CD14-positive monocyte (primary cell): ENCODE measurements around the gene ATRX. TPM values are rescaled to one million over a fixed set of nuclear protein-coding genes. Genes with fewer than 3 reads are reported as not detected.

Source experiments
- DNase-seq, 3 donors: peaks; one replicate each; pipeline ENCODE4 v3.0.0-alpha.2; 2011 to 2022
- H2AFZ ChIP-seq: 2 replicates; pipeline ENCODE4 v1.6.0; 2012; ENCODE audit warnings: mild to moderate bottlenecking, low read depth, low read length, inconsistent platforms; ENCODE audit not compliant: insufficient read depth, poor library complexity, severe bottlenecking
- H3K27ac ChIP-seq, 2 donors: 1 replicate in 1 of 2; 2 replicates in 1 of 2; pipeline ENCODE4 v1.5.1; 2012 to 2013; ENCODE audit warnings: low read length in 2 of 2, control low read depth in 1 of 2, inconsistent platforms in 1 of 2, low read depth in 1 of 2, mild to moderate bottlenecking in 1 of 2
- H3K27me3 ChIP-seq, 2 donors: one replicate each; pipeline versions ENCODE4 v1.6.0 to v1.6.1; 2011 to 2013; ENCODE audit warnings: low read length in 2 of 2; ENCODE audit not compliant: control insufficient read depth in 2 of 2, insufficient read depth in 2 of 2
- H3K36me3 ChIP-seq, 2 donors: replicated peaks in 1 of 2; 1 replicate in 1 of 2; 2 replicates in 1 of 2; pipeline versions ENCODE4 v1.5.1 to v1.6.1; 2012 to 2013; ENCODE audit warnings: low read length in 2 of 2, control low read depth in 1 of 2, inconsistent platforms in 1 of 2, mild to moderate bottlenecking in 1 of 2; ENCODE audit not compliant: insufficient read depth in 2 of 2, control insufficient read depth in 1 of 2
- H3K4me1 ChIP-seq, 2 donors: 1 replicate in 1 of 2; 2 replicates in 1 of 2; pipeline versions ENCODE4 v1.5.1 to v1.6.1; 2012 to 2013; ENCODE audit warnings: low read length in 2 of 2, control low read depth in 1 of 2, inconsistent platforms in 1 of 2, mild to moderate bottlenecking in 1 of 2, moderate library complexity in 1 of 2; ENCODE audit not compliant: insufficient read depth in 2 of 2, control insufficient read depth in 1 of 2
- H3K4me2 ChIP-seq: replicated peaks from 2 replicates; pipeline ENCODE3; 2012; ENCODE audit warnings: low read length, moderate library complexity, mild to moderate bottlenecking; ENCODE audit not compliant: poor library complexity, severe bottlenecking; ENCODE audit errors: extremely low read depth
- H3K4me3 ChIP-seq, 3 experiments: fragments of 200-600 bp in 1 of 3; sonication (generic) in 1 of 3; replicated peaks in 1 of 3; 1 replicate in 2 of 3; 2 replicates in 1 of 3; pipeline ENCODE4 v1.5.1; 2011 to 2013; ENCODE audit warnings: low read length in 3 of 3, mild to moderate bottlenecking in 3 of 3, control low read depth in 2 of 3, low read depth in 2 of 3, inconsistent platforms in 1 of 3, moderate library complexity in 1 of 3
- H3K79me2 ChIP-seq: 2 replicates; pipeline ENCODE4 v1.6.0; 2012; ENCODE audit warnings: mild to moderate bottlenecking, control low read depth, inconsistent platforms, low read length, moderate library complexity; ENCODE audit not compliant: insufficient read depth
- H3K9ac ChIP-seq: 2 replicates; pipeline ENCODE4 v1.6.0; 2017; ENCODE audit warnings: low read length, mild to moderate bottlenecking; ENCODE audit not compliant: insufficient read depth, poor library complexity, severe bottlenecking
- H3K9me3 ChIP-seq, 2 donors: replicated peaks in 1 of 2; 1 replicate in 1 of 2; 2 replicates in 1 of 2; pipeline versions ENCODE4 v1.5.1 to v1.6.1; 2012 to 2013; ENCODE audit warnings: low read length in 2 of 2, control low read depth in 1 of 2; ENCODE audit not compliant: control insufficient read depth in 1 of 2, insufficient read depth in 1 of 2
- H4K20me1 ChIP-seq: 2 replicates; pipeline ENCODE4 v1.6.0; 2012; ENCODE audit warnings: mild to moderate bottlenecking, low read length, control low read depth, moderate library complexity; ENCODE audit not compliant: insufficient read depth
- H3K27ac Mint-ChIP-seq, 7 donors: one replicate each; pipeline ENCODE4 v1.8.0; 2020; ENCODE audit warnings: mild to moderate bottlenecking in 7 of 7, mixed read lengths in 7 of 7, moderate library complexity in 6 of 7, inconsistent platforms in 2 of 7
- H3K27me3 Mint-ChIP-seq, 3 donors: one replicate each; pipeline ENCODE4 v1.8.0; 2021 to 2022; ENCODE audit warnings: low read depth in 3 of 3, mild to moderate bottlenecking in 3 of 3, mixed read lengths in 3 of 3, moderate library complexity in 3 of 3, inconsistent platforms in 1 of 3
- H3K36me3 Mint-ChIP-seq, 2 donors: one replicate each; pipeline ENCODE4 v1.8.0; 2020; ENCODE audit warnings: mixed read lengths in 2 of 2, inconsistent platforms in 1 of 2, mild to moderate bottlenecking in 1 of 2
- H3K4me1 Mint-ChIP-seq: one replicate; pipeline ENCODE4 v1.8.0; 2020; ENCODE audit warnings: mild to moderate bottlenecking, mixed read lengths
- H3K4me3 Mint-ChIP-seq, 2 donors: one replicate each; pipeline ENCODE4 v1.8.0; 2020; ENCODE audit warnings: mild to moderate bottlenecking in 2 of 2, mixed read lengths in 2 of 2, moderate library complexity in 1 of 2
- H3K9me3 Mint-ChIP-seq, 7 donors: one replicate each; pipeline ENCODE4 v1.8.0; 2020 to 2022; ENCODE audit warnings: mixed read lengths in 7 of 7, mild to moderate bottlenecking in 6 of 7, moderate library complexity in 6 of 7, inconsistent platforms in 2 of 7
- WGBS: methylation state at CpG from one replicate; pipeline ENCODE4 v1.1.5; 2013; ENCODE audit warnings: missing lambda C conversion rate; ENCODE audit not compliant: insufficient coverage; 5-methylcytosine and 5-hydroxymethylcytosine counted together
- intact Hi-C, 2 donors: fragments of 100-400 bp; cut with micrococcal nuclease; formaldehyde crosslinking; loops; one replicate each; pipeline versions ENCODE4 v1.15.0 to v1.15.1; 2023
- polyA plus RNA-seq, 3 donors: library from polyadenylated mRNA; depleted of rRNA in 1 of 3; unstranded in 2 of 3; stranded (reverse) in 1 of 3; fragments of 300-500 nt in 2 of 3; fragments of >200 nt in 1 of 3; fragmentation: Illumina TruSeq in 2 of 3; gene quantifications; 1 replicate in 2 of 3; 2 replicates in 1 of 3; pipeline ENCODE4 v1.2.3, GENCODE V29; 2012 to 2021
- small RNA-seq: library from RNA; depleted of rRNA; stranded (forward); fragments of <200 nt; gene quantifications from one replicate; pipeline ENCODE3, GENCODE V24; 2012; ENCODE audit warnings: low read depth; ENCODE audit not compliant: insufficient read length
- TF ChIP-seq, protein P1 (sequence below): fragments of 200-600 bp; IDR thresholded peaks from one replicate; pipeline ENCODE4 v1.8.0; 2022; ENCODE audit warnings: antibody characterized with exemption, mild to moderate bottlenecking

The ATRX gene
- polyA plus RNA-seq, 3 donors = 8.6 to 18.3 (median 17.3) TPM

DNA sequence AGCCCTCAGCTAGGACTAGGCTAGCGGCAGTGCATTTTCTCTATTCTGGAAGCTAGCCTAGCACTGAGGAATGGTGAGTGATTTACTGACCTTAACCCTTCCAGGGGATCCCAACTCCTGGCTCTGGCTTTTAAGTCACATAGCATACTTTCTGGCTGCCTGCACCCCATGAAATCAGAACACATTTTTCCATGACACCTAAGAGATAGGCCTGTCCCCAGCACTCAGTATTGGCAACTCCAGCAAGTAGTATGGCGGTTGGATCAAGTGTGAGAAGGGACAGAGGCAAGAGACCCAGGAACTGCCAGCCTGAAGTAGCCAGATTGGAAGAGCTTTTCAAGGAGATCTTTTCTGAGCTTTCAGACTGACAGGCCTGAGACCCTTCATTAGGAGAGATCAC, 330.6 kb downstream of the ATRX start:
- Histone ChIP-seq H3K9me3 (no peaks in the 10 kb centered on the region), H3K36me3 (no peaks in the 10 kb centered on the region), H3K27me3 (no peaks in the 10 kb centered on the region), H3K4me2 (no peak overlapping the region), H3K9ac (no peak overlapping the region), H3K4me3 (no peak overlapping the region), H2AFZ (no peak overlapping the region), H3K27ac (no peak overlapping the region), H4K20me1 (no peaks in the 10 kb centered on the region), H3K4me1 (no peaks in the 10 kb centered on the region), H3K79me2 (no peaks in the 10 kb centered on the region)
- no peak for DNase-seq
- TF ChIP-seq, protein P1, sequence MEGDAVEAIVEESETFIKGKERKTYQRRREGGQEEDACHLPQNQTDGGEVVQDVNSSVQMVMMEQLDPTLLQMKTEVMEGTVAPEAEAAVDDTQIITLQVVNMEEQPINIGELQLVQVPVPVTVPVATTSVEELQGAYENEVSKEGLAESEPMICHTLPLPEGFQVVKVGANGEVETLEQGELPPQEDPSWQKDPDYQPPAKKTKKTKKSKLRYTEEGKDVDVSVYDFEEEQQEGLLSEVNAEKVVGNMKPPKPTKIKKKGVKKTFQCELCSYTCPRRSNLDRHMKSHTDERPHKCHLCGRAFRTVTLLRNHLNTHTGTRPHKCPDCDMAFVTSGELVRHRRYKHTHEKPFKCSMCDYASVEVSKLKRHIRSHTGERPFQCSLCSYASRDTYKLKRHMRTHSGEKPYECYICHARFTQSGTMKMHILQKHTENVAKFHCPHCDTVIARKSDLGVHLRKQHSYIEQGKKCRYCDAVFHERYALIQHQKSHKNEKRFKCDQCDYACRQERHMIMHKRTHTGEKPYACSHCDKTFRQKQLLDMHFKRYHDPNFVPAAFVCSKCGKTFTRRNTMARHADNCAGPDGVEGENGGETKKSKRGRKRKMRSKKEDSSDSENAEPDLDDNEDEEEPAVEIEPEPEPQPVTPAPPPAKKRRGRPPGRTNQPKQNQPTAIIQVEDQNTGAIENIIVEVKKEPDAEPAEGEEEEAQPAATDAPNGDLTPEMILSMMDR = no peak
- intact Hi-C loops = no loop called here
- H3K27ac Mint-ChIP-seq = peak overlapping the region in 1 of 7 donors; percentile 9
- peaks cover 0 to 3% (median 0%) of the 10 kb centered on the region in 7 donors for H3K9me3 Mint-ChIP-seq
- peaks cover 1 to 4% (median 3%) of the 10 kb centered on the region in 3 donors for H3K27me3 Mint-ChIP-seq
- no peak overlapping the region for H3K4me3 Mint-ChIP-seq
- no peaks in the 10 kb centered on the region for H3K36me3 Mint-ChIP-seq
- no peaks in the 10 kb centered on the region for H3K4me1 Mint-ChIP-seq
- WGBS = 100% methylated on average over 1 of the region's 2 CpGs

Small RNAs within 50 kb of the gene (small RNA-seq; reads per million reads assigned to genes)
- not detected for gene FABP5P15

Other genes starting within 250 kb of the ATRX start
- 10 to 100 TPM; 18.0 to 29.3 (median 20.0) TPM for gene MAGT1, start 109.2 kb upstream of the ATRX start, polyA plus RNA-seq
- gene COX7B, start 113.3 kb upstream of the ATRX start, polyA plus RNA-seq = 100 to 1,000 TPM; 444 to 560 (median 526) TPM
- 1 to 10 TPM; 2.3 to 3.8 (median 2.8) TPM for gene ATP7A, start 124.5 kb upstream of the ATRX start, polyA plus RNA-seq
- gene PGAM4, start 183.4 kb upstream of the ATRX start, polyA plus RNA-seq = not detected